Ishikawa (cell line): ENCODE measurements around the gene DENND1A.

Experiments
- CEBPB ChIP-seq: IDR thresholded peaks from 2 replicates; pipeline ENCODE4 v1.6.1; 2012
- CREB1 ChIP-seq: IDR thresholded peaks from 2 replicates; pipeline ENCODE4 v1.6.1; 2012; ENCODE audit warnings: low read depth
- EGR1 ChIP-seq: IDR thresholded peaks from 2 replicates; pipeline ENCODE4 v1.6.1; 2012
- EP300 ChIP-seq: IDR thresholded peaks from 2 replicates; pipeline ENCODE4 v1.6.1; 2012; ENCODE audit warnings: borderline replicate concordance
- MAX ChIP-seq: IDR thresholded peaks from 2 replicates; pipeline ENCODE4 v1.6.1; 2012
- NFIC ChIP-seq: IDR thresholded peaks from 2 replicates; pipeline ENCODE4 v1.6.1; 2012
- RAD21 ChIP-seq: IDR thresholded peaks from 2 replicates; pipeline ENCODE4 v1.6.1; 2012; ENCODE audit warnings: low read depth
- TAF1 ChIP-seq: IDR thresholded peaks from 2 replicates; pipeline ENCODE4 v1.6.1; 2012; ENCODE audit warnings: low read depth, mild to moderate bottlenecking
- TEAD4 ChIP-seq: IDR thresholded peaks from 2 replicates; pipeline ENCODE4 v1.6.1; 2012
- YY1 ChIP-seq: IDR thresholded peaks from 2 replicates; pipeline ENCODE4 v1.6.1; 2012; ENCODE audit warnings: low read depth
- ZBTB7A ChIP-seq: IDR thresholded peaks from 2 replicates; pipeline ENCODE4 v1.6.1; 2012; ENCODE audit warnings: low read depth
- TF ChIP-seq, protein P1 (sequence below): IDR thresholded peaks from 2 replicates; pipeline ENCODE4 v1.6.1; 2012; ENCODE audit warnings: low read depth, mild to moderate bottlenecking

DNA sequence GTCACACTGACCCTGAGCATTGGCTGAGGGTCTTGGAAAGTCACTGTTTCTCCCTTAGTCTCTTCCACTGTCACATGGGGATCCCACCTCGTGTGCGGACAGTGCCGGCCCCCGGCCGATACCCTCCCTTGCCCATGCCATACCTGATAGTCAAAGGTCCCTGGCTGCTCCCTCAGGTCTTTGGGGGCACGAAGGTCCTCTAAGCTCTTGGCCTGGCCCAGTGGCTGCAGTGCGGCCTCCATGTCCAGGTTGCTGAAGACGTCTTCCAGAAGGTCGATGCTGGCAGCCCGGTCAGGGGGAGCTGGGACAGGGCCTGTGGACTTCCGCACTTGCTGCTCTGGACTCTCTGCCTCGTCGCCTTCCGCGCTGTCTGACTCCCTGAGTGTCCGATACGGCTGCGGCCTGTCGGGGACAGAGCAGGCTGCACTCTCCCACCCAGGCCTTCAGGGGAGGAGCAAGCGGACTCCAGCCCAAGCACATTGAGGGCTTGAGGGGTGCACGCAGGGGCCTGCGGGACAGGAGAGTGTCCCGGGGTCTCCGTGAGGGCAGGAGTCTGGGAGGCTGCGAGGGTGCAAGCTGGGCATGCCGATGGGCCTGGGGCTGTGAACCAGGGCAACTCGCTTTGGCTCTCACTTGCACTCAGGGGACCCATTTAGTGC lies 546.3 kb downstream of the DENND1A start:
- no peak for TF ChIP-seq EP300
- no peak for TF ChIP-seq RAD21
- TF ChIP-seq TEAD4: no peak
- TF ChIP-seq TAF1: no peak
- no peak for TF ChIP-seq EGR1
- TF ChIP-seq CEBPB: no peak
- TF ChIP-seq CREB1: no peak
- TF ChIP-seq, protein P1, sequence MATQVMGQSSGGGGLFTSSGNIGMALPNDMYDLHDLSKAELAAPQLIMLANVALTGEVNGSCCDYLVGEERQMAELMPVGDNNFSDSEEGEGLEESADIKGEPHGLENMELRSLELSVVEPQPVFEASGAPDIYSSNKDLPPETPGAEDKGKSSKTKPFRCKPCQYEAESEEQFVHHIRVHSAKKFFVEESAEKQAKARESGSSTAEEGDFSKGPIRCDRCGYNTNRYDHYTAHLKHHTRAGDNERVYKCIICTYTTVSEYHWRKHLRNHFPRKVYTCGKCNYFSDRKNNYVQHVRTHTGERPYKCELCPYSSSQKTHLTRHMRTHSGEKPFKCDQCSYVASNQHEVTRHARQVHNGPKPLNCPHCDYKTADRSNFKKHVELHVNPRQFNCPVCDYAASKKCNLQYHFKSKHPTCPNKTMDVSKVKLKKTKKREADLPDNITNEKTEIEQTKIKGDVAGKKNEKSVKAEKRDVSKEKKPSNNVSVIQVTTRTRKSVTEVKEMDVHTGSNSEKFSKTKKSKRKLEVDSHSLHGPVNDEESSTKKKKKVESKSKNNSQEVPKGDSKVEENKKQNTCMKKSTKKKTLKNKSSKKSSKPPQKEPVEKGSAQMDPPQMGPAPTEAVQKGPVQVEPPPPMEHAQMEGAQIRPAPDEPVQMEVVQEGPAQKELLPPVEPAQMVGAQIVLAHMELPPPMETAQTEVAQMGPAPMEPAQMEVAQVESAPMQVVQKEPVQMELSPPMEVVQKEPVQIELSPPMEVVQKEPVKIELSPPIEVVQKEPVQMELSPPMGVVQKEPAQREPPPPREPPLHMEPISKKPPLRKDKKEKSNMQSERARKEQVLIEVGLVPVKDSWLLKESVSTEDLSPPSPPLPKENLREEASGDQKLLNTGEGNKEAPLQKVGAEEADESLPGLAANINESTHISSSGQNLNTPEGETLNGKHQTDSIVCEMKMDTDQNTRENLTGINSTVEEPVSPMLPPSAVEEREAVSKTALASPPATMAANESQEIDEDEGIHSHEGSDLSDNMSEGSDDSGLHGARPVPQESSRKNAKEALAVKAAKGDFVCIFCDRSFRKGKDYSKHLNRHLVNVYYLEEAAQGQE: no peak
- no peak for TF ChIP-seq NFIC
- no peak for TF ChIP-seq ZBTB7A
- TF ChIP-seq MAX: no peak
- no peak for TF ChIP-seq YY1
